ENCODE results near the gene STH.

STH gene

GRCh38 chr17:46008591-46008990 is 9.5 kb downstream of the STH start:
- Histone ChIP-seq H3K9ac (ENCODE audit: low read length) (no peak overlapping the region), H2BK120ac (ENCODE audit: low read depth, low read length) (no peak overlapping the region), H3K79me2 (ENCODE audit: control insufficient read depth, insufficient read depth, low read length) (no peaks in the 10 kb centered on the region), H2BK5ac (ENCODE audit: low read length) (no peak overlapping the region), H3K18ac (ENCODE audit: low read length) (no peak overlapping the region), H3K36me3 (ENCODE audit: control insufficient read depth, insufficient read depth, low read length) (no peaks in the 10 kb centered on the region), H3K4me1 (ENCODE audit: control insufficient read depth, low read depth, low read length) (no peaks in the 10 kb centered on the region), H3K23ac (ENCODE audit: low read length) (no peak overlapping the region), H3K56ac (ENCODE audit: low read length) (no peak overlapping the region), H4K8ac (ENCODE audit: low read depth, low read length) (no peak overlapping the region), H2AK5ac (ENCODE audit: low read length) (no peak overlapping the region), H4K5ac (ENCODE audit: low read length) (no peak overlapping the region), H3K4me3 (ENCODE audit: low read length) (no peak overlapping the region), H3K79me1 (ENCODE audit: low read length) (no peaks in the 10 kb centered on the region), H3K4ac (ENCODE audit: low read depth, low read length) (no peak overlapping the region), H3K4me2 (ENCODE audit: low read length) (no peak overlapping the region), H3K27me3 (ENCODE audit: insufficient read depth, low read length, poor library complexity) (no peaks in the 10 kb centered on the region), H3K27ac (ENCODE audit: low read depth, low read length) (no peak overlapping the region), H2BK15ac (replicated peaks; ENCODE audit: low read depth) (no peak overlapping the region)
- WGBS (ENCODE audit: extremely low coverage, insufficient coverage, low lambda C conversion rate) = no CpG with 5 or more reads among the region's 9 CpGs
- DNase-seq = no peak

GRCh38 chr17:46009681-46010596 is 10.9 kb downstream of the STH start:
- Histone ChIP-seq H3K4me2 (ENCODE audit: low read length) (no peak overlapping the region), H3K36me3 (ENCODE audit: control insufficient read depth, insufficient read depth, low read length) (no peaks in the 10 kb centered on the region), H3K23ac (ENCODE audit: low read length) (no peak overlapping the region), H3K4ac (ENCODE audit: low read depth, low read length) (no peak overlapping the region), H3K4me1 (ENCODE audit: control insufficient read depth, low read depth, low read length) (no peaks in the 10 kb centered on the region), H3K79me2 (ENCODE audit: control insufficient read depth, insufficient read depth, low read length) (no peaks in the 10 kb centered on the region), H3K79me1 (ENCODE audit: low read length) (no peaks in the 10 kb centered on the region), H3K18ac (ENCODE audit: low read length) (no peak overlapping the region), H4K5ac (ENCODE audit: low read length) (no peak overlapping the region), H3K27me3 (ENCODE audit: insufficient read depth, low read length, poor library complexity) (no peaks in the 10 kb centered on the region), H2BK15ac (replicated peaks; ENCODE audit: low read depth) (no peak overlapping the region), H2BK5ac (ENCODE audit: low read length) (no peak overlapping the region), H2BK120ac (ENCODE audit: low read depth, low read length) (no peak overlapping the region), H3K9ac (ENCODE audit: low read length) (no peak overlapping the region), H4K8ac (ENCODE audit: low read depth, low read length) (no peak overlapping the region), H3K4me3 (ENCODE audit: low read length) (no peak overlapping the region), H2AK5ac (ENCODE audit: low read length) (no peak overlapping the region), H3K27ac (ENCODE audit: low read depth, low read length) (no peak overlapping the region), H3K56ac (ENCODE audit: low read length) (no peak overlapping the region)
- WGBS (ENCODE audit: extremely low coverage, insufficient coverage, low lambda C conversion rate) = no CpG with 5 or more reads among the region's 33 CpGs
- no peak for DNase-seq

- WGBS (ENCODE audit: extremely low coverage, insufficient coverage, low lambda C conversion rate) = no CpG with 5 or more reads among the region's 16 CpGs
Observed at GRCh38 chr17:46010597-46011186, 11.6 kb downstream of the STH start.

GRCh38 chr17:46011711-46012505 is 12.9 kb downstream of the STH start:
- peak; percentile 31 for DNase-seq
- Histone ChIP-seq H3K4me1 (ENCODE audit: control insufficient read depth, low read depth, low read length) (no peaks in the 10 kb centered on the region), H3K4me3 (ENCODE audit: low read length) (no peak overlapping the region), H4K8ac (ENCODE audit: low read depth, low read length) (no peak overlapping the region), H3K79me1 (ENCODE audit: low read length) (no peaks in the 10 kb centered on the region), H2BK15ac (replicated peaks; ENCODE audit: low read depth) (no peak overlapping the region), H2AK5ac (ENCODE audit: low read length) (no peak overlapping the region), H3K27ac (ENCODE audit: low read depth, low read length) (no peak overlapping the region), H3K27me3 (ENCODE audit: insufficient read depth, low read length, poor library complexity) (no peaks in the 10 kb centered on the region), H4K5ac (ENCODE audit: low read length) (no peak overlapping the region), H2BK5ac (ENCODE audit: low read length) (no peak overlapping the region), H3K36me3 (ENCODE audit: control insufficient read depth, insufficient read depth, low read length) (no peaks in the 10 kb centered on the region), H3K4ac (ENCODE audit: low read depth, low read length) (no peak overlapping the region), H3K79me2 (ENCODE audit: control insufficient read depth, insufficient read depth, low read length) (no peaks in the 10 kb centered on the region), H3K4me2 (ENCODE audit: low read length) (no peak overlapping the region), H2BK120ac (ENCODE audit: low read depth, low read length) (no peak overlapping the region), H3K18ac (ENCODE audit: low read length) (no peak overlapping the region), H3K56ac (ENCODE audit: low read length) (no peak overlapping the region), H3K9ac (ENCODE audit: low read length) (no peak overlapping the region), H3K23ac (ENCODE audit: low read length) (no peak overlapping the region)
- WGBS (ENCODE audit: extremely low coverage, insufficient coverage, low lambda C conversion rate) = no CpG with 5 or more reads among the region's 28 CpGs

More at GRCh38 chr17:46010597-46011186, 11.6 kb downstream of the STH start:
- Histone ChIP-seq H3K36me3 (ENCODE audit: control insufficient read depth, insufficient read depth, low read length) (no peaks in the 10 kb centered on the region), H3K9ac (ENCODE audit: low read length) (no peak overlapping the region), H3K56ac (ENCODE audit: low read length) (no peak overlapping the region), H4K8ac (ENCODE audit: low read depth, low read length) (no peak overlapping the region), H3K4me1 (ENCODE audit: control insufficient read depth, low read depth, low read length) (no peaks in the 10 kb centered on the region), H4K5ac (ENCODE audit: low read length) (no peak overlapping the region), H3K18ac (ENCODE audit: low read length) (no peak overlapping the region), H2AK5ac (ENCODE audit: low read length) (no peak overlapping the region), H3K27me3 (ENCODE audit: insufficient read depth, low read length, poor library complexity) (no peaks in the 10 kb centered on the region), H3K79me2 (ENCODE audit: control insufficient read depth, insufficient read depth, low read length) (no peaks in the 10 kb centered on the region), H3K4me2 (ENCODE audit: low read length) (no peak overlapping the region), H2BK15ac (replicated peaks; ENCODE audit: low read depth) (no peak overlapping the region), H3K79me1 (ENCODE audit: low read length) (no peaks in the 10 kb centered on the region), H2BK120ac (ENCODE audit: low read depth, low read length) (no peak overlapping the region), H3K4ac (ENCODE audit: low read depth, low read length) (no peak overlapping the region), H2BK5ac (ENCODE audit: low read length) (no peak overlapping the region), H3K23ac (ENCODE audit: low read length) (no peak overlapping the region), H3K4me3 (ENCODE audit: low read length) (no peak overlapping the region), H3K27ac (ENCODE audit: low read depth, low read length) (no peak overlapping the region)
- DNase-seq = peak; percentile 32

- Histone ChIP-seq H2BK120ac (ENCODE audit: low read depth, low read length) (no peak overlapping the region), H2AK5ac (ENCODE audit: low read length) (no peak overlapping the region), H3K23ac (ENCODE audit: low read length) (no peak overlapping the region), H2BK15ac (replicated peaks; ENCODE audit: low read depth) (no peak overlapping the region), H4K5ac (ENCODE audit: low read length) (no peak overlapping the region), H2BK5ac (ENCODE audit: low read length) (no peak overlapping the region), H3K9ac (ENCODE audit: low read length) (no peak overlapping the region), H3K36me3 (ENCODE audit: control insufficient read depth, insufficient read depth, low read length) (no peaks in the 10 kb centered on the region), H3K79me2 (ENCODE audit: control insufficient read depth, insufficient read depth, low read length) (no peaks in the 10 kb centered on the region), H3K79me1 (ENCODE audit: low read length) (no peaks in the 10 kb centered on the region), H3K4me2 (ENCODE audit: low read length) (no peak overlapping the region), H3K56ac (ENCODE audit: low read length) (no peak overlapping the region), H4K8ac (ENCODE audit: low read depth, low read length) (no peak overlapping the region), H3K27ac (ENCODE audit: low read depth, low read length) (no peak overlapping the region), H3K4ac (ENCODE audit: low read depth, low read length) (no peak overlapping the region), H3K27me3 (ENCODE audit: insufficient read depth, low read length, poor library complexity) (no peaks in the 10 kb centered on the region), H3K4me3 (ENCODE audit: low read length) (no peak overlapping the region), H3K4me1 (ENCODE audit: control insufficient read depth, low read depth, low read length) (no peaks in the 10 kb centered on the region), H3K18ac (ENCODE audit: low read length) (no peak overlapping the region)
- DNase-seq = no peak
- no CpG with 5 or more reads among the region's 11 CpGs for WGBS (ENCODE audit: extremely low coverage, insufficient coverage, low lambda C conversion rate)
Observed at GRCh38 chr17:46012506-46013079, 13.5 kb downstream of the STH start.

Measured in mesendoderm (in vitro differentiated cells).